ENCODE results near the gene ALDH1B1. TPM values are rescaled to one million over a fixed set of nuclear protein-coding genes. Genes with fewer than 3 reads are reported as not detected.

ALDH1B1 gene
- total RNA-seq, 4 donors from 2014 or later = 2.2 to 4.3 (median 3.4) TPM

GRCh38 chr9:38352530-38353328, 39.8 kb upstream of the ALDH1B1 start:
- peaks cover 3% of the 10 kb centered on the region for H3K27me3 ChIP-seq
- no peak for TF ChIP-seq CTCF (IDR thresholded peaks at IDR 0.05)
- no peak for TF ChIP-seq POLR2A (IDR thresholded peaks at IDR 0.05)
- TF ChIP-seq POLR2AphosphoS5 (IDR thresholded peaks at IDR 0.05) = no peak
- TF ChIP-seq EP300 (IDR thresholded peaks at IDR 0.05) = no peak
- no peak overlapping the region for H3K4me3 ChIP-seq
- H3K9me3 ChIP-seq = no peaks in the 10 kb centered on the region
- H3K27ac ChIP-seq = no peak overlapping the region
- no peaks in the 10 kb centered on the region for H3K4me1 ChIP-seq
- WGBS = 71% methylated on average over 12 of the region's 12 CpGs
- H3K36me3 ChIP-seq = no peaks in the 10 kb centered on the region
- peak in 1 of 2 donors; percentile 63 for DNase-seq (ENCODE audit: low spot score in 2 of 2)

- DNase-seq (ENCODE audit: low spot score in 2 of 2) = peak in 1 of 2 donors; percentile 2
- TF ChIP-seq EP300 (IDR thresholded peaks at IDR 0.05) (no peak), CTCF (IDR thresholded peaks at IDR 0.05) (no peak), POLR2A (IDR thresholded peaks at IDR 0.05) (no peak), POLR2AphosphoS5 (IDR thresholded peaks at IDR 0.05) (no peak)
- Histone ChIP-seq H3K9me3 (no peaks in the 10 kb centered on the region), H3K27ac (no peak overlapping the region), H3K4me1 (no peaks in the 10 kb centered on the region), H3K27me3 (peaks cover 3% of the 10 kb centered on the region), H3K36me3 (no peaks in the 10 kb centered on the region), H3K4me3 (no peak overlapping the region)
- 61% methylated on average over 3 of the region's 3 CpGs for WGBS
These were observed 37.4 kb upstream of the ALDH1B1 start for GRCh38 chr9:38355115-38355514.

- H3K27ac ChIP-seq = no peak overlapping the region
- H3K36me3 ChIP-seq = no peaks in the 10 kb centered on the region
- no peaks in the 10 kb centered on the region for H3K4me1 ChIP-seq
- WGBS = 89% methylated on average over 3 of the region's 3 CpGs
- no peaks in the 10 kb centered on the region for H3K9me3 ChIP-seq
- peak; percentile 6 to 53 for DNase-seq (ENCODE audit: low spot score in 2 of 2)
- peaks cover 3% of the 10 kb centered on the region for H3K27me3 ChIP-seq
- H3K4me3 ChIP-seq = no peak overlapping the region
- TF ChIP-seq EP300 (IDR thresholded peaks at IDR 0.05) (no peak), POLR2A (IDR thresholded peaks at IDR 0.05) (no peak), POLR2AphosphoS5 (IDR thresholded peaks at IDR 0.05) (no peak), CTCF (IDR thresholded peaks at IDR 0.05) (no peak)
These were observed 36.9 kb upstream of the ALDH1B1 start for GRCh38 chr9:38355517-38356120.

GRCh38 chr9:38356851-38357250, 35.7 kb upstream of the ALDH1B1 start:
- peak; percentile 19 to 57 for DNase-seq (ENCODE audit: low spot score in 2 of 2)
- H3K27me3 ChIP-seq = peaks cover 3% of the 10 kb centered on the region
- 82% methylated on average over 5 of the region's 5 CpGs for WGBS
- no peak overlapping the region for H3K27ac ChIP-seq
- TF ChIP-seq POLR2A (IDR thresholded peaks at IDR 0.05) = no peak
- no peaks in the 10 kb centered on the region for H3K9me3 ChIP-seq
- H3K4me1 ChIP-seq = no peaks in the 10 kb centered on the region
- no peak overlapping the region for H3K4me3 ChIP-seq
- H3K36me3 ChIP-seq = no peaks in the 10 kb centered on the region

- DNase-seq (ENCODE audit: low spot score in 2 of 2) = peak; percentile 32 to 44
- Histone ChIP-seq H3K27ac (no peak overlapping the region), H3K4me3 (no peak overlapping the region), H3K4me1 (no peaks in the 10 kb centered on the region), H3K27me3 (peaks cover 3% of the 10 kb centered on the region), H3K9me3 (no peaks in the 10 kb centered on the region), H3K36me3 (no peaks in the 10 kb centered on the region)
- 73% methylated on average over 5 of the region's 5 CpGs for WGBS
- TF ChIP-seq CTCF (IDR thresholded peaks at IDR 0.05) (no peak), POLR2A (IDR thresholded peaks at IDR 0.05) (no peak)
These were observed 35.0 kb upstream of the ALDH1B1 start for GRCh38 chr9:38357350-38358114.

Data from suprapubic skin (tissue), 4 donors.